HG02973 (cell line): Measurements from ENCODE around the gene ZNF480.
"Not testable (repeated sequence)": the region's sequence is repeated elsewhere in the genome, so short reads cannot be mapped to it uniquely, and the experiment has no call there.

Experiments used
- ATAC-seq: cut with Tn5 transposase; IDR thresholded peaks from one replicate; pipeline ENCODE4 v1.9.1; 2021; ENCODE audit warnings: moderate library complexity; ENCODE audit not compliant: unreplicated experiment

Gene ZNF480

GRCh38 chr19:52296773-52297600, at the start of gene ZNF480:
Gene ZNF480 (plus strand): TSS chr19:52297169. CDS start chr19:52300413, 3,244 bp downstream.
- ATAC-seq = no peak

GRCh38 chr19:52248241-52248640, 48.7 kb upstream of the ZNF480 start:
- ATAC-seq = no peak

- ATAC-seq = no peak
These were observed 38.5 kb upstream of the ZNF480 start for GRCh38 chr19:52258426-52258825.

GRCh38 chr19:52265556-52265955, 31.4 kb upstream of the ZNF480 start:
- not testable (repeated sequence) for ATAC-seq

- ATAC-seq = peak; percentile 92
These were observed 27.4 kb upstream of the ZNF480 start, which contains the start of gene ZNF766 for GRCh38 chr19:52269338-52270261. Gene ZNF766 (plus strand): TSS chr19:52269587. CDS start chr19:52269614, 27 bp downstream.

- ATAC-seq = no peak
These were observed 26.6 kb upstream of the ZNF480 start for GRCh38 chr19:52270266-52270885.

GRCh38 chr19:52273301-52273700, 23.7 kb upstream of the ZNF480 start:
- ATAC-seq = no peak

- no peak for ATAC-seq
These were observed 22.8 kb upstream of the ZNF480 start for GRCh38 chr19:52274191-52274590.

GRCh38 chr19:52275988-52276387, 21.0 kb upstream of the ZNF480 start:
- ATAC-seq = no peak

GRCh38 chr19:52277471-52277870, 19.5 kb upstream of the ZNF480 start:
- no peak for ATAC-seq

GRCh38 chr19:52286256-52286655, 10.7 kb upstream of the ZNF480 start:
- ATAC-seq = no peak

- no peak for ATAC-seq
These were observed 5.2 kb upstream of the ZNF480 start for GRCh38 chr19:52291781-52292180.

- not testable (repeated sequence) for ATAC-seq
These were observed 4.0 kb upstream of the ZNF480 start for GRCh38 chr19:52292946-52293345.

- no peak for ATAC-seq
These were observed 583 bp upstream of the ZNF480 start for GRCh38 chr19:52296400-52296772.

- ATAC-seq = no peak
These were observed 814 bp downstream of the ZNF480 start for GRCh38 chr19:52297601-52298364.

- no peak for ATAC-seq
These were observed 10.3 kb downstream of the ZNF480 start for GRCh38 chr19:52307275-52307674.

GRCh38 chr19:52322429-52322828, 25.5 kb downstream of the ZNF480 start:
- no peak for ATAC-seq

- no peak for ATAC-seq
These were observed 34.8 kb downstream of the ZNF480 start for GRCh38 chr19:52331757-52332156.

GRCh38 chr19:52335768-52336116, 38.8 kb downstream of the ZNF480 start:
- ATAC-seq = no peak

GRCh38 chr19:52336117-52336790, 39.3 kb downstream of the ZNF480 start, which contains the start of gene ZNF610:
Gene ZNF610 (plus strand): TSS chr19:52336243. CDS start chr19:52349173, 12,930 bp downstream.
- ATAC-seq = peak; percentile 58
